Hepatocyte (in vitro differentiated cells): ENCODE data around the gene TMEM184B.

Source experiments
- EZH2 ChIP-seq: fragments of 200-600 bp; sonication (generic); IDR thresholded peaks from 2 replicates; pipeline ENCODE4 v1.6.1; 2016; ENCODE audit warnings: antibody characterized with exemption, mild to moderate bottlenecking, borderline replicate concordance
- EZH2phosphoT487 ChIP-seq: fragments of 200-600 bp; sonication (generic); IDR thresholded peaks from one replicate; pipeline ENCODE4 v1.6.1; 2018; ENCODE audit warnings: antibody characterized with exemption, mild to moderate bottlenecking, low read depth, moderate library complexity; ENCODE audit not compliant: unreplicated experiment, severe bottlenecking
- TF ChIP-seq, protein P1 (sequence below): fragments of 200-600 bp; sonication (generic); IDR thresholded peaks from 2 replicates; pipeline ENCODE4 v1.5.1; 2016; ENCODE audit warnings: antibody characterized with exemption, mild to moderate bottlenecking; ENCODE audit not compliant: poor library complexity

DNA sequence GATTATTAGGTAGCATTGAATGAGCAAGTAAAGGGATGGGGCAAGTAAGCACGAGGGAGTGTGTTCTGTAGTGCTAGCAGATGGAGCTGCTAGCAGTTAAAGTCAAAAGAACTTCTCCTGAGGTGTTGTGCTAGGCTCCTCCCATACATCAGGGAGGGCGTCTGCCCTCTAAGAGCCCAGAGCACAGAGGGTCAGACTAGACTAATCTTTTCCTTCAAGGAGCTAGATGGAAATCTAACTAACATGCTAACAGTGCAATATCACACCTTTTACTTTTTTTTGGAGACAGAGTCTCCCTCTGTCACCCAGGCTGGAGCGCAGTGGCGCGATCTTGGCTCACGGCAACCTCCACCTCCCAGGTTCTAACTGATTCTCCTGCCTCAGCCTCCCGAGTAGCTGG lies 88.0 kb downstream of the TMEM184B start:
- TF ChIP-seq, protein P1, sequence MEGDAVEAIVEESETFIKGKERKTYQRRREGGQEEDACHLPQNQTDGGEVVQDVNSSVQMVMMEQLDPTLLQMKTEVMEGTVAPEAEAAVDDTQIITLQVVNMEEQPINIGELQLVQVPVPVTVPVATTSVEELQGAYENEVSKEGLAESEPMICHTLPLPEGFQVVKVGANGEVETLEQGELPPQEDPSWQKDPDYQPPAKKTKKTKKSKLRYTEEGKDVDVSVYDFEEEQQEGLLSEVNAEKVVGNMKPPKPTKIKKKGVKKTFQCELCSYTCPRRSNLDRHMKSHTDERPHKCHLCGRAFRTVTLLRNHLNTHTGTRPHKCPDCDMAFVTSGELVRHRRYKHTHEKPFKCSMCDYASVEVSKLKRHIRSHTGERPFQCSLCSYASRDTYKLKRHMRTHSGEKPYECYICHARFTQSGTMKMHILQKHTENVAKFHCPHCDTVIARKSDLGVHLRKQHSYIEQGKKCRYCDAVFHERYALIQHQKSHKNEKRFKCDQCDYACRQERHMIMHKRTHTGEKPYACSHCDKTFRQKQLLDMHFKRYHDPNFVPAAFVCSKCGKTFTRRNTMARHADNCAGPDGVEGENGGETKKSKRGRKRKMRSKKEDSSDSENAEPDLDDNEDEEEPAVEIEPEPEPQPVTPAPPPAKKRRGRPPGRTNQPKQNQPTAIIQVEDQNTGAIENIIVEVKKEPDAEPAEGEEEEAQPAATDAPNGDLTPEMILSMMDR: no peak
- TF ChIP-seq EZH2phosphoT487 (no peak), EZH2 (no peak)
